Activated CD8-positive, alpha-beta T cell treated with anti-CD3 and anti-CD28 coated beads for 36 hours (primary cell): ENCODE data around the gene CIAO3. TPM values are rescaled to one million over a fixed set of nuclear protein-coding genes. Genes with fewer than 3 reads are reported as not detected.
"Not testable (repeated sequence)": the region's sequence is repeated elsewhere in the genome, so short reads cannot be mapped to it uniquely, and the experiment has no call there.

Experiments
- ATAC-seq: fragments of 200-7000 bp; cut with Tn5 transposase; one replicate; pipeline ENCODE4 v1.10.0; 2021; ENCODE audit warnings: mild to moderate bottlenecking, moderate library complexity
- CTCF ChIA-PET: fragments of 350-600 bp; sonication (Branson Sonifier 250); formaldehyde crosslinking; loops from one replicate; lab custom pipeline; 2021; ENCODE audit warnings: antibody characterized with exemption; lab: Charles Lee
- POLR2A ChIA-PET: fragments of 350-600 bp; sonication (Branson Sonifier 250); formaldehyde crosslinking; loops from one replicate; lab custom pipeline; 2021; ENCODE audit warnings: antibody characterized with exemption; lab: Charles Lee
- DNase-seq: peaks from one replicate; pipeline ENCODE4 v3.0.0-alpha.2; 2020
- H3K27ac Mint-ChIP-seq: one replicate; pipeline ENCODE4 v1.8.0; 2021; ENCODE audit warnings: mild to moderate bottlenecking, mixed read lengths
- H3K27me3 Mint-ChIP-seq: one replicate; pipeline ENCODE4 v1.8.0; 2021; ENCODE audit warnings: mixed read lengths
- H3K36me3 Mint-ChIP-seq: one replicate; pipeline ENCODE4 v1.8.0; 2021; ENCODE audit warnings: low read depth, mixed read lengths
- H3K4me1 Mint-ChIP-seq: one replicate; pipeline ENCODE4 v1.8.0; 2021; ENCODE audit warnings: low read depth, mixed read lengths
- H3K4me3 Mint-ChIP-seq: one replicate; pipeline ENCODE4 v1.8.0; 2021; ENCODE audit warnings: mild to moderate bottlenecking, moderate library complexity, mixed read lengths
- H3K9me3 Mint-ChIP-seq: one replicate; pipeline ENCODE4 v1.8.0; 2021; ENCODE audit warnings: mixed read lengths
- intact Hi-C: fragments of 100-400 bp; cut with micrococcal nuclease; formaldehyde crosslinking; loops from one replicate; pipeline ENCODE4 v1.10.0; 2022
- total RNA-seq, 2 experiments: library from RNA; stranded (reverse); gene quantifications; one replicate each; pipeline ENCODE4 v1.2.3, GENCODE V29; 2021
- TF ChIP-seq, protein P1 (sequence below): fragments of 200-600 bp; IDR thresholded peaks from one replicate; pipeline ENCODE4 v1.8.0; 2022; ENCODE audit warnings: antibody characterized with exemption, mild to moderate bottlenecking

The CIAO3 gene
- total RNA-seq, 2 experiments from 2014 or later, result 21.3 to 25.0 TPM

DNA sequence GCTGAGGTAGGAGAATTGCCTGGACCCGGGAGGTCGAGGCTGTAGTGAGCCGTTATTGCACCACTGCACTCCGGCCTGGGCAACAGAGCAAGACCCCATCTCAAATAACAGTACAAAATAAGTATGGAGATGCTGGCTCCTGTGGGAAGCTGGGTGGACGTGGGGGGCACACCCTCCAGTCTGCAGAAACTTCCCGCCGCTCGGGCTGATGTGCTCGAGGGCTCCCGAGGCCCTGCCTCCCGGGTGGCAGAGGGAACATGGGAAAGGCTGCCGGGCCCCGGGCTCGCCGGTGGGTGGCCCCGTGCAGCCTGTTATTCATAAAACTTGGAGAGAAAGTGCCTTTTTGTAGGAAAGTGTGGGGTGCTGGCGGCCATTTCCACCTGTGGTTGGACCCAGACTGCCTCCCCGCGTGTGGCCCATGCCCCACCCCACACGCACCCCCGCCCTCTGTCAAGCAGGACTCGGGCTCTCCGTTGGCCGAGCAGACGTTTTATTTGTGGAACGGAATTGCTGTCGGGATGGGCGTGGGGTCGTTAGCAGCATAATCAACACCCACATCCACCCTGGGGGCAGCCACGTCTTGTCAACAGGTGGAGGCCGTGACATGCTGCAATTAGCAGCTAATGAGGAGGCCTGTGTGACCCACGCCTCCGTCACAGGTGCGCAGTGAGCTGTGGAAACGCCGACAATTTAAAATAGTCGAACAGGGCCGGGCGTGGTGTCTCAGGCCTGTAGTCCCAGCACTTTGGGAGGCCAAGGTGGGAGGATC, 7.4 kb upstream of the CIAO3 start:
- intact Hi-C loops, result no loop called here
- Mint-ChIP-seq H3K27ac (no peak overlapping the region), H3K4me1 (no peaks in the 10 kb centered on the region), H3K27me3 (no peaks in the 10 kb centered on the region), H3K36me3 (no peaks in the 10 kb centered on the region), H3K9me3 (no peaks in the 10 kb centered on the region), H3K4me3 (no peak overlapping the region)
- TF ChIP-seq, protein P1, sequence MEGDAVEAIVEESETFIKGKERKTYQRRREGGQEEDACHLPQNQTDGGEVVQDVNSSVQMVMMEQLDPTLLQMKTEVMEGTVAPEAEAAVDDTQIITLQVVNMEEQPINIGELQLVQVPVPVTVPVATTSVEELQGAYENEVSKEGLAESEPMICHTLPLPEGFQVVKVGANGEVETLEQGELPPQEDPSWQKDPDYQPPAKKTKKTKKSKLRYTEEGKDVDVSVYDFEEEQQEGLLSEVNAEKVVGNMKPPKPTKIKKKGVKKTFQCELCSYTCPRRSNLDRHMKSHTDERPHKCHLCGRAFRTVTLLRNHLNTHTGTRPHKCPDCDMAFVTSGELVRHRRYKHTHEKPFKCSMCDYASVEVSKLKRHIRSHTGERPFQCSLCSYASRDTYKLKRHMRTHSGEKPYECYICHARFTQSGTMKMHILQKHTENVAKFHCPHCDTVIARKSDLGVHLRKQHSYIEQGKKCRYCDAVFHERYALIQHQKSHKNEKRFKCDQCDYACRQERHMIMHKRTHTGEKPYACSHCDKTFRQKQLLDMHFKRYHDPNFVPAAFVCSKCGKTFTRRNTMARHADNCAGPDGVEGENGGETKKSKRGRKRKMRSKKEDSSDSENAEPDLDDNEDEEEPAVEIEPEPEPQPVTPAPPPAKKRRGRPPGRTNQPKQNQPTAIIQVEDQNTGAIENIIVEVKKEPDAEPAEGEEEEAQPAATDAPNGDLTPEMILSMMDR, result no peak
- ChIA-PET CTCF (interaction anchor here (1.1 to 1.4 kb wide), 3 partner anchors 8 to 37 kb away, joined by 3 to 4 read pairs (median 3); no protein-coding TSS in a partner anchor), POLR2A (interaction anchor here (0.9 to 1.3 kb wide), 2 partner anchors 24 to 352 kb away, joined by 3 read pairs; no protein-coding TSS in a partner anchor)
- DNase-seq (no peak), ATAC-seq (no peak)

GRCh38 chr16:746637-747036, 5.8 kb upstream of the CIAO3 start:
- ChIA-PET POLR2A (no interaction called here), CTCF (interaction anchor here (1.3 kb wide), 1 partner anchor 31 kb away, joined by 3 read pairs; no protein-coding TSS in a partner anchor)
- Mint-ChIP-seq H3K36me3 (no peaks in the 10 kb centered on the region), H3K4me1 (no peaks in the 10 kb centered on the region), H3K27ac (no peak overlapping the region), H3K4me3 (no peak overlapping the region), H3K9me3 (no peaks in the 10 kb centered on the region), H3K27me3 (no peaks in the 10 kb centered on the region)
- DNase-seq (no peak), ATAC-seq (no peak)
- TF ChIP-seq, protein P1, result no peak
- intact Hi-C loops, result no loop called here

DNA sequence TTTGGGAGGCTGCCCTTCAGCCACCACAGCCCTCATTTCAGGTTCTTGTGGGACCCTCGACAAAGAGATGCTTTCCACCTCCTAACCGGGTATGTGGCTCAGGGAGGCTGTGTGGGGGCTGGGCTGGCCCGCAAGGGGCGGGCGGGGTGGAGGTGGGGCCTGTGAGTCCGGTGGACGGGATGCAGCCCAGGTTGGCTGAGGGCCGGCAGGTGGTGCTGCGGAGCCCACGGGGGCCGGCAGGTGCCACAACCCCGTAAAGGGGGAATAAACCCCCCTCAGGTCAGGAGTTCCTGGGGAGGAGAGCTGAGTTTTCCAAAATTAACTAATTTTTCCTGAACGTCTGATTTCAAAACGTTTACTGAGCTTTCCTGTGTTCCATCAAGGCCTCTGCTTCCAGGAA, 4.9 kb upstream of the CIAO3 start:
- Mint-ChIP-seq H3K27me3 (no peaks in the 10 kb centered on the region), H3K4me3 (no peak overlapping the region), H3K4me1 (no peaks in the 10 kb centered on the region), H3K36me3 (no peaks in the 10 kb centered on the region), H3K9me3 (no peaks in the 10 kb centered on the region), H3K27ac (no peak overlapping the region)
- POLR2A ChIA-PET, result no interaction called here
- ATAC-seq, result peak; percentile 29
- DNase-seq, result peak; percentile 49
- intact Hi-C loops, result no loop called here
- TF ChIP-seq, protein P1, result no peak
- CTCF ChIA-PET, result interaction anchor here (0.6 to 3.0 kb wide), 5 partner anchors 9 to 42 kb away, joined by 3 to 20 read pairs (median 3); no protein-coding TSS in a partner anchor

DNA sequence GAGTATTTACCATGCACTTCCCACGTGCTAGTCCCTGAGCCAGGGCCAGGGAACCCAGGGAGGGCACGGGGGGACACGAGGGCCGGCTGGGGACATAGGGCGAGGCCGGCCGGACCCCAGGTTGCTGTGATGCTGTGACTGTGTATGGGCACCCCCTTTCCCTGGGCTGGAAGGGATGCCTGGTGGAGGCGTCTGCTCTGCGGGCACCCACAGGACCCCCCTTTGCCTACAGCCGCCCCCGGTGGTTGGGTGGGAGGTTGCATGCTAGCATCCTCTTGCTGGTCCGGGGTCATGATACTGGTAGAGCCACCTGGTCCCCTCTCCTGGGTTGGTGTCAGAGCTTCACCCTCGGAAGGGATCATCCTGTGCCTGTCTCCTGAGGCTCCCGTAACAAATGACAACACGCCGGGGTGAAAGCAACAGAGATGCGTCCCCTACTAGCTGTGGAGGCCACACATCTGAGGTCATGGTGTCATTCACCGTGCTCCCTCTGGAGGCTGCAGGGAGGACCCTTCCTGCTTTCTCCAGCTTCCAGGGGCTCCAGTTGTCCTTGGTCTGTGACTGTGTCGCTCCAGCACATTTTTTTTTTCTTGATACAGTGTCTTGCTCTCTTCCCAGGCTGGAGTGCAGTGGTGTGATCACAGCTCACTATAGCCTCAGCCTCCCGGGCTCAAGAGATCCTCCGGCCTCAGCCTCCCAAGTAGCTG, 3.1 kb upstream of the CIAO3 start:
- POLR2A ChIA-PET, result interaction anchor here (0.6 kb wide), 1 partner anchor 74 kb away, joined by 4 read pairs; no protein-coding TSS in a partner anchor
- TF ChIP-seq, protein P1, result no peak
- intact Hi-C loops, result no loop called here
- peaks cover 12% of the 10 kb centered on the region for H3K4me1 Mint-ChIP-seq
- H3K27ac Mint-ChIP-seq, result no peak overlapping the region
- no peaks in the 10 kb centered on the region for H3K9me3 Mint-ChIP-seq
- ATAC-seq (no peak), DNase-seq (peak; percentile 40)
- no peak overlapping the region for H3K4me3 Mint-ChIP-seq
- peaks cover 2% of the 10 kb centered on the region for H3K36me3 Mint-ChIP-seq
- H3K27me3 Mint-ChIP-seq, result no peaks in the 10 kb centered on the region
- CTCF ChIA-PET, result interaction anchor here (3.0 to 6.4 kb wide), 3 partner anchors 23 to 41 kb away, joined by 20 to 37 read pairs (median 30); partner anchors contain the start of gene ANTKMT

DNA sequence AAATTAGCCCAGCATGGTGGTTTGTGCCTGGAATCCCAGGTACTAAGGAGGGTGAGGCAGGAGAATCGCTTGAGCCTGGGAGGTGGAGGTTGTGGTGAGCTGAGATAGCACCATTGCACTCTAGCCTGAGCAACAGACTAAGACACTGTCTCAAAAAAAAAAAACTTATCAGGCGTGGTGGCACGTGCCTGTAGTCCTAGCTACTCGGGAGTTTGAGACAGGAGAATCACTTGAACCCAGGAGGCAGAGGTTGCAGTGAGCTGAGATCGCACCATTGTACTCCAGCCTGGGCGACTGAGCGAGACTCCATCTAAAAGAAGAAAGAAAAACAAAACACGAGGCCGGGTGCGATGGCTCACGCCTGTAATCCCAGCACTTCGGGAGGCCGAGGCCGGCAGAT, 2.1 kb upstream of the CIAO3 start:
- H3K27ac Mint-ChIP-seq, ATAC-seq, H3K36me3 Mint-ChIP-seq, H3K4me3 Mint-ChIP-seq, intact Hi-C loops, H3K27me3 Mint-ChIP-seq, H3K9me3 Mint-ChIP-seq, DNase-seq: not testable (repeated sequence)
- peaks cover 12% of the 10 kb centered on the region for H3K4me1 Mint-ChIP-seq
- CTCF ChIA-PET, result interaction anchor here (0.5 to 6.4 kb wide), 3 partner anchors 22 to 215 kb away, joined by 3 to 37 read pairs (median 30); partner anchors contain the start of genes ANTKMT and CAPN15
- POLR2A ChIA-PET, result interaction anchor here (0.6 to 9.3 kb wide), 3 partner anchors 15 to 73 kb away, joined by 4 to 84 read pairs (median 4); partner anchors contain the start of genes ANTKMT and CCDC78
